HepG2 (cell line): ENCODE data around the gene CHST13. TPM values are rescaled to one million over a fixed set of nuclear protein-coding genes. Genes with fewer than 3 reads are reported as not detected.

ENCODE experiments used
- AGO1 ChIP-seq: fragments of 200-400 bp; formaldehyde crosslinking; IDR thresholded peaks from 2 replicates; pipeline ENCODE4 v1.6.1; 2017; ENCODE audit warnings: mild to moderate bottlenecking, low read depth, low read length, moderate library complexity; ENCODE audit not compliant: poor library complexity, severe bottlenecking
- DRAP1 ChIP-seq: IDR thresholded peaks from 2 replicates; pipeline ENCODE4 v1.6.1; 2016; ENCODE audit warnings: missing genetic modification reagents, missing compliant biosample characterization
- HDAC1 ChIP-seq: sonication (generic); formaldehyde crosslinking; IDR thresholded peaks from 2 replicates; pipeline ENCODE4 v1.5.1; 2020; ENCODE audit warnings: mild to moderate bottlenecking, missing genetic modification reagents
- KAT2B ChIP-seq: fragments of 150-350 bp; IDR thresholded peaks from 2 replicates; pipeline ENCODE4 v1.6.1; 2014; ENCODE audit warnings: low read depth, low read length, borderline replicate concordance
- KDM5B ChIP-seq: sonication (generic); formaldehyde crosslinking; IDR thresholded peaks from 2 replicates; pipeline ENCODE4 v1.4.0; 2020; ENCODE audit warnings: missing genetic modification reagents, mild to moderate bottlenecking, borderline replicate concordance
- NRL ChIP-seq: sonication (generic); formaldehyde crosslinking; IDR thresholded peaks from 2 replicates; pipeline ENCODE4 v1.5.0; 2020; ENCODE audit warnings: missing genetic modification reagents, mild to moderate bottlenecking, moderate library complexity, borderline replicate concordance
- PAXIP1 ChIP-seq: sonication (generic); formaldehyde crosslinking; conservative IDR thresholded peaks from 2 replicates; pipeline ENCODE4 v1.4.0; 2020; ENCODE audit warnings: mild to moderate bottlenecking, missing genetic modification reagents, moderate library complexity
- SP1 ChIP-seq, 2 experiments: fragments of 450-650 bp in 1 of 2; sonication (generic) in 1 of 2; formaldehyde crosslinking in 1 of 2; IDR thresholded peaks; 2 replicates each; pipeline versions ENCODE4 v1.4.0 to v1.6.1; 2016 to 2020; ENCODE audit warnings: missing genetic modification reagents in 1 of 2
- ZBTB7A ChIP-seq: sonication (generic); formaldehyde crosslinking; IDR thresholded peaks from 2 replicates; pipeline ENCODE4 v1.8.0; 2022; ENCODE audit warnings: mild to moderate bottlenecking, missing genetic modification reagents
- ZBTB7B ChIP-seq: sonication (generic); formaldehyde crosslinking; IDR thresholded peaks from 2 replicates; pipeline ENCODE4 v1.4.0; 2020; ENCODE audit warnings: missing genetic modification reagents
- ZNF276 ChIP-seq: sonication (generic); formaldehyde crosslinking; IDR thresholded peaks from 2 replicates; pipeline ENCODE4 v1.4.0; 2020; ENCODE audit warnings: mild to moderate bottlenecking, low read depth, missing genetic modification reagents
- ZNF496 ChIP-seq: sonication (generic); formaldehyde crosslinking; IDR thresholded peaks from 2 replicates; pipeline ENCODE4 v1.8.1; 2023; ENCODE audit warnings: mild to moderate bottlenecking, moderate library complexity, missing genetic modification reagents; ENCODE audit not compliant: insufficient replicate concordance
- ZNF556 ChIP-seq: sonication (generic); formaldehyde crosslinking; IDR thresholded peaks from 2 replicates; pipeline ENCODE4 v1.4.0; 2020; ENCODE audit warnings: mild to moderate bottlenecking, missing genetic modification reagents, borderline replicate concordance
- ZNF639 ChIP-seq: conservative IDR thresholded peaks from 2 replicates; pipeline ENCODE4 v1.6.1; 2018; ENCODE audit warnings: missing genetic modification reagents
- ZNF768 ChIP-seq: sonication (generic); formaldehyde crosslinking; IDR thresholded peaks from 2 replicates; pipeline ENCODE4 v1.4.0; 2020; ENCODE audit warnings: missing genetic modification reagents
- ZNF788 ChIP-seq: sonication (generic); formaldehyde crosslinking; IDR thresholded peaks from 2 replicates; pipeline ENCODE4 v1.5.0; 2020; ENCODE audit warnings: mild to moderate bottlenecking, missing genetic modification reagents, borderline replicate concordance
- ZXDC ChIP-seq: sonication (generic); formaldehyde crosslinking; IDR thresholded peaks from 2 replicates; pipeline ENCODE4 v1.5.0; 2020; ENCODE audit warnings: mild to moderate bottlenecking, missing genetic modification reagents
- polyA plus RNA-seq, 8 experiments: library from polyadenylated mRNA; depleted of rRNA in 3 of 8; stranded (reverse) in 7 of 8; unstranded in 1 of 8; fragments of >200 nt; fragmentation: Illumina TruSeq in 4 of 8; extraction: Trizol in 4 of 8; gene quantifications; 2 replicates each; pipeline versions ENCODE4 v1.2.1 to v1.2.3, GENCODE V29; 2011 to 2016; ENCODE audit warnings: low read depth in 4 of 8, missing spikeins in 1 of 8, mixed read lengths in 1 of 8; ENCODE audit not compliant: insufficient read depth in 1 of 8
- total RNA-seq, 5 experiments: library from RNA; depleted of rRNA; stranded (reverse); fragments of >200 nt; fragmentation: Illumina TruSeq; extraction: Trizol; gene quantifications; 2 replicates each; pipeline ENCODE4 v1.2.3, GENCODE V29; 2016; ENCODE audit warnings: low read depth in 1 of 5

The CHST13 gene
- total and polyA plus RNA-seq, 2 of the 13 experiments (the other 11 are each of a cell fraction or from before 2014, with no cell fraction given), result 32.0 to 43.1 TPM

GRCh38 chr3:126528800-126529541 is 5.0 kb downstream of the CHST13 start (continued):
- peak; percentile 91 for TF ChIP-seq PAXIP1 (CRISPR knock-in tag)
- TF ChIP-seq ZNF276 (CRISPR knock-in tag), result 0 out of 2 replicates have a peak, but pooled peaks have one; percentile 38
- TF ChIP-seq KAT2B, result no peak
- no peak for TF ChIP-seq AGO1
- TF ChIP-seq ZBTB7B (CRISPR knock-in tag), result peak; percentile 69; the same call in 1 of the 2 replicates
- peak; percentile 54; the same call in 1 of the 2 replicates for TF ChIP-seq NRL (CRISPR knock-in tag)
- peak; percentile 81; the same call in 1 of the 2 replicates for TF ChIP-seq ZXDC
- peak; percentile 74; the same call in 1 of the 2 replicates for TF ChIP-seq ZNF788 (CRISPR knock-in tag)
- peak; percentile 28 for TF ChIP-seq ZBTB7A (CRISPR knock-in tag)
- no peak for TF ChIP-seq ZNF768 (CRISPR knock-in tag)
- TF ChIP-seq ZNF496 (CRISPR knock-in tag), result no peak
- TF ChIP-seq SP1 (IDR thresholded peaks at IDR 0.05), result no peak
- TF ChIP-seq SP1 (CRISPR knock-in tag; IDR thresholded peaks at IDR 0.05), result peak; percentile 10; the same call in 1 of the 2 replicates
- peak; percentile 91; the same call in 1 of the 2 replicates for TF ChIP-seq ZNF556 (CRISPR knock-in tag)
- TF ChIP-seq KDM5B, result peak; percentile 88; the same call in 1 of the 2 replicates
- TF ChIP-seq ZNF639 (CRISPR knock-in tag), result peak; percentile 65; the same call in 1 of the 2 replicates
- peak; percentile 84 for TF ChIP-seq DRAP1 (CRISPR knock-in tag)
- TF ChIP-seq HDAC1 (CRISPR knock-in tag), result peak; percentile 81
